SK-N-SH (cell line): ENCODE data around the gene MED15. TPM values are rescaled to one million over a fixed set of nuclear protein-coding genes. Genes with fewer than 3 reads are reported as not detected.

ENCODE experiments used
- CTCF ChIA-PET: fragments of 300-600, 350-600 bp; formaldehyde crosslinking; extraction: SDS; loops from one replicate; lab custom pipeline; 2021; lab: Yijun Ruan, JAX
- POLR2A ChIA-PET: fragments of 350-600 bp; sonication (Branson Sonifier 250); formaldehyde crosslinking; extraction: SDS; loops from one replicate; lab custom pipeline; 2020; ENCODE audit warnings: antibody characterized with exemption, inconsistent platforms; lab: Yijun Ruan, JAX
- DNase-seq: peaks from one replicate; pipeline ENCODE4 v3.0.0; 2012
- H2AFZ ChIP-seq: fragments of 200-600 bp; sonication (generic); 2 replicates; pipeline ENCODE4 v1.8.1; 2016; ENCODE audit warnings: antibody characterized with exemption, mild to moderate bottlenecking, low read depth
- H3F3A ChIP-seq: fragments of 200-600 bp; sonication (generic); replicated peaks from 2 replicates; pipeline ENCODE3; 2016; ENCODE audit warnings: antibody characterized with exemption, mild to moderate bottlenecking; ENCODE audit not compliant: insufficient read depth
- H3K27ac ChIP-seq, 2 experiments: fragments of 200-500 bp in 1 of 2; fragments of 200-600 bp in 1 of 2; sonication (Bioruptor generic) in 1 of 2; sonication (generic), shearing (Covaris generic) in 1 of 2; 2 replicates each; pipeline versions ENCODE4 v1.5.1 to v1.6.1; 2014 to 2016; ENCODE audit warnings: low read depth in 2 of 2, inconsistent platforms in 1 of 2, low read length in 1 of 2, mild to moderate bottlenecking in 1 of 2, mixed read lengths in 1 of 2
- H3K27me3 ChIP-seq: fragments of 200-600 bp; sonication (generic), shearing (Covaris generic); 2 replicates; pipeline ENCODE4 v1.6.1; 2016; ENCODE audit warnings: mixed run types; ENCODE audit not compliant: insufficient read depth
- H3K36me3 ChIP-seq, 2 experiments: fragments of 200-500 bp in 1 of 2; fragments of 200-600 bp in 1 of 2; sonication (Bioruptor generic) in 1 of 2; sonication (generic) in 1 of 2; replicated peaks in 1 of 2; 2 replicates each; pipeline versions ENCODE3 to v1.5.1; 2014 to 2016; ENCODE audit warnings: low read length in 1 of 2, mild to moderate bottlenecking in 1 of 2; ENCODE audit not compliant: insufficient read depth in 2 of 2, control insufficient read depth in 1 of 2
- H3K4me1 ChIP-seq, 2 experiments: fragments of 200-500 bp in 1 of 2; fragments of 200-600 bp in 1 of 2; sonication (Bioruptor generic) in 1 of 2; sonication (generic), shearing (Covaris generic) in 1 of 2; 2 replicates each; pipeline versions ENCODE4 v1.5.1 to v1.6.1; 2014 to 2016; ENCODE audit warnings: low read depth in 1 of 2, low read length in 1 of 2, mixed run types in 1 of 2; ENCODE audit not compliant: insufficient read depth in 2 of 2, control insufficient read depth in 1 of 2
- H3K4me2 ChIP-seq: fragments of 200-600 bp; sonication (generic), shearing (Covaris generic); 2 replicates; pipeline ENCODE4 v1.6.1; 2017; ENCODE audit warnings: mixed run types
- H3K4me3 ChIP-seq, 2 experiments: fragments of 200-500 bp in 1 of 2; fragments of 200-600 bp in 1 of 2; sonication (Bioruptor generic) in 1 of 2; sonication (generic), shearing (Covaris generic) in 1 of 2; 2 replicates each; pipeline versions ENCODE4 v1.5.1 to v1.8.1; 2014 to 2016; ENCODE audit warnings: low read depth in 2 of 2, inconsistent platforms in 1 of 2, low read length in 1 of 2, mild to moderate bottlenecking in 1 of 2, mixed read lengths in 1 of 2, moderate library complexity in 1 of 2
- H3K79me2 ChIP-seq: fragments of 200-600 bp; sonication (generic); 2 replicates; pipeline ENCODE4 v1.8.1; 2017; ENCODE audit warnings: mild to moderate bottlenecking; ENCODE audit not compliant: insufficient read depth
- H3K9ac ChIP-seq: fragments of 200-600 bp; sonication (generic); 2 replicates; pipeline ENCODE4 v1.6.1; 2017; ENCODE audit warnings: mixed run types
- H3K9me2 ChIP-seq: fragments of 200-600 bp; sonication (generic); 2 replicates; pipeline ENCODE4 v1.6.1; 2017; ENCODE audit warnings: mixed run types
- H3K9me3 ChIP-seq: fragments of 200-600 bp; sonication (generic); 2 replicates; pipeline ENCODE4 v1.6.1; 2017; ENCODE audit warnings: mixed run types, mild to moderate bottlenecking, moderate library complexity
- H4K20me1 ChIP-seq: fragments of 200-600 bp; sonication (generic); 2 replicates; pipeline ENCODE4 v1.6.1; 2017; ENCODE audit warnings: mild to moderate bottlenecking, mixed run types; ENCODE audit not compliant: insufficient read depth
- CHD2 ChIP-seq: fragments of 150-350 bp; IDR thresholded peaks from 2 replicates; pipeline ENCODE4 v1.6.1; 2018; ENCODE audit warnings: low read length; ENCODE audit not compliant: partially characterized antibody
- EP300 ChIP-seq, 2 experiments: IDR thresholded peaks; 2 replicates each; pipeline versions ENCODE4 v1.4.0 to v1.6.1; 2012; ENCODE audit warnings: borderline replicate concordance in 1 of 2, low read depth in 1 of 2, low read length in 1 of 2
- EZH2phosphoT487 ChIP-seq: fragments of 200-600 bp; sonication (generic); IDR thresholded peaks from 2 replicates; pipeline ENCODE4 v1.6.1; 2017; ENCODE audit warnings: low read depth, mixed run types, mild to moderate bottlenecking, antibody characterized with exemption, moderate library complexity, borderline replicate concordance
- FOXJ3 ChIP-seq: sonication (generic); formaldehyde crosslinking; IDR thresholded peaks from 2 replicates; pipeline ENCODE4 v1.5.1; 2020; ENCODE audit warnings: mild to moderate bottlenecking, missing genetic modification reagents
- FOXM1 ChIP-seq: IDR thresholded peaks from 2 replicates; pipeline ENCODE4 v1.4.0; 2012; ENCODE audit warnings: low read depth, mild to moderate bottlenecking
- NRF1 ChIP-seq: IDR thresholded peaks from 2 replicates; pipeline ENCODE4 v1.6.1; 2012; ENCODE audit warnings: low read depth, mild to moderate bottlenecking, low read length
- POLR2AphosphoS5 ChIP-seq: IDR thresholded peaks from 2 replicates; pipeline ENCODE4 v1.6.1; 2012; ENCODE audit warnings: low read depth, low read length
- RCOR1 ChIP-seq: fragments of 150-350 bp; IDR thresholded peaks from 2 replicates; pipeline ENCODE4 v1.6.1; 2017; ENCODE audit warnings: antibody characterized with exemption, low read length
- RFX5 ChIP-seq: IDR thresholded peaks from 2 replicates; pipeline ENCODE4 v1.6.1; 2012; ENCODE audit warnings: mild to moderate bottlenecking, improper control_type of control experiment, low read length
- RXRA ChIP-seq: IDR thresholded peaks from 2 replicates; pipeline ENCODE4 v1.4.0; 2012; ENCODE audit warnings: low read depth, mild to moderate bottlenecking, borderline replicate concordance
- SIN3A ChIP-seq: IDR thresholded peaks from 2 replicates; pipeline ENCODE4 v1.6.1; 2012; ENCODE audit warnings: low read depth, mild to moderate bottlenecking, low read length, moderate library complexity, borderline replicate concordance
- SMC3 ChIP-seq: IDR thresholded peaks from 2 replicates; pipeline ENCODE4 v1.6.1; 2012; ENCODE audit warnings: low read depth, low read length, improper control_type of control experiment
- TCF12 ChIP-seq: IDR thresholded peaks from 2 replicates; pipeline ENCODE4 v1.4.0; 2012
- TEAD4 ChIP-seq: IDR thresholded peaks from 2 replicates; pipeline ENCODE4 v1.4.0; 2012; ENCODE audit warnings: mild to moderate bottlenecking, borderline replicate concordance; ENCODE audit not compliant: insufficient read depth
- YY1 ChIP-seq: IDR thresholded peaks from 2 replicates; pipeline ENCODE4 v1.4.0; 2012; ENCODE audit warnings: low read depth, mild to moderate bottlenecking
- WGBS: methylation state at CpG from one replicate; pipeline ENCODE4 v1.1.6; 2017; ENCODE audit warnings: low lambda C conversion rate; 5-methylcytosine and 5-hydroxymethylcytosine counted together
- polyA plus RNA-seq, 3 experiments: library from polyadenylated mRNA; depleted of rRNA; stranded (reverse); fragments of >200 nt; gene quantifications; 2 replicates each; pipeline ENCODE4 v1.2.3, GENCODE V29; 2012
- TF ChIP-seq, protein P1 (sequence below): IDR thresholded peaks from 2 replicates; pipeline ENCODE4 v1.4.0; 2012; ENCODE audit warnings: low read depth, borderline replicate concordance
- TF ChIP-seq, protein P2 (sequence below): IDR thresholded peaks from 2 replicates; pipeline ENCODE4; 2012
- TF ChIP-seq, protein P3 (sequence below): IDR thresholded peaks from 2 replicates; pipeline ENCODE4 v1.4.0; 2012; ENCODE audit warnings: low read depth
- TF ChIP-seq, protein P4 (sequence below): fragments of 150-350 bp; IDR thresholded peaks from 2 replicates; pipeline ENCODE4 v1.6.1; 2016; ENCODE audit warnings: mild to moderate bottlenecking, low read depth, low read length

Gene MED15
- polyA plus RNA-seq, 1 of the 3 experiments (the other 2 are of a cell fraction), result 45.1 TPM

DNA sequence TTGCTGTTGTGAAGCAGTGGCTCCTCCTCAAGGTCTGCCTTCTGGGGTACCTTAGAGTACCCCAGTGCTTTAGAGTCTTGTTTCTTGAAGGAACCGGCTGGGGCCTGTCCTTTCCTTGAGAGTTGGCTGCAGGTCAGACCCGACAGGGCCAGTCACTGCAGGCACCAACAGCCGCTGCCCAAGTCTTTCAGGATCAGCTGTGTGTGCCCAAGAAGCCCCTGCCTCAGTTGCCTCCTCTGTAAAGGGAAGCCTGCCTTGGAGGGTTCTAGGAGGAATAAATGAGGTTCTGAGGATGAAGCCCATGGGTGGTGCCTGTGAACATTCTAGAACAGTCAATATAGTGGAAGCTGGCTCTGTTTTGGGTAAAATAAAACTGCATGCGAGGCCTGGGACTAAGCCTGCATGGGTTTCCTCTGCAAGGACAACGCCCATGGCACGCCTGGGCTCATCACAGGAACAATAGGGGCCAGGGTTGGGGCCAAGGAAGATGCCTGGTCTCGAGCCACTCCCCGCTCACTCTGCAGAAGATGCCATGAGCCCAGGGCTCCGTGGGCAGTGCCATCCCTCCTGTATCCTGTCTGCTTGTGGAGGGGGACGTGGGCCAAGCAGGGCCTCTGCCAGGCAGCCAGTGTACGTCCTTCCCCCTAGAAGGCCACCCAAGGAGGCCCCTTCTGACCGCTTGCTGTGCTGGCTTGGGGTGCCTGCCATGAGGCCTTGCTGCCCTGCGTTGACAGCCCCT is 81.6 kb downstream of the MED15 start (continued):
- TF ChIP-seq FOXJ3 (CRISPR knock-in tag) (no peak), POLR2AphosphoS5 (no peak), SMC3 (no peak), RXRA (no peak), TEAD4 (no peak), YY1 (no peak), SIN3A (no peak)
- TF ChIP-seq, protein P1, sequence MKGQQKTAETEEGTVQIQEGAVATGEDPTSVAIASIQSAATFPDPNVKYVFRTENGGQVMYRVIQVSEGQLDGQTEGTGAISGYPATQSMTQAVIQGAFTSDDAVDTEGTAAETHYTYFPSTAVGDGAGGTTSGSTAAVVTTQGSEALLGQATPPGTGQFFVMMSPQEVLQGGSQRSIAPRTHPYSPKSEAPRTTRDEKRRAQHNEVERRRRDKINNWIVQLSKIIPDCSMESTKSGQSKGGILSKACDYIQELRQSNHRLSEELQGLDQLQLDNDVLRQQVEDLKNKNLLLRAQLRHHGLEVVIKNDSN, result no peak

DNA sequence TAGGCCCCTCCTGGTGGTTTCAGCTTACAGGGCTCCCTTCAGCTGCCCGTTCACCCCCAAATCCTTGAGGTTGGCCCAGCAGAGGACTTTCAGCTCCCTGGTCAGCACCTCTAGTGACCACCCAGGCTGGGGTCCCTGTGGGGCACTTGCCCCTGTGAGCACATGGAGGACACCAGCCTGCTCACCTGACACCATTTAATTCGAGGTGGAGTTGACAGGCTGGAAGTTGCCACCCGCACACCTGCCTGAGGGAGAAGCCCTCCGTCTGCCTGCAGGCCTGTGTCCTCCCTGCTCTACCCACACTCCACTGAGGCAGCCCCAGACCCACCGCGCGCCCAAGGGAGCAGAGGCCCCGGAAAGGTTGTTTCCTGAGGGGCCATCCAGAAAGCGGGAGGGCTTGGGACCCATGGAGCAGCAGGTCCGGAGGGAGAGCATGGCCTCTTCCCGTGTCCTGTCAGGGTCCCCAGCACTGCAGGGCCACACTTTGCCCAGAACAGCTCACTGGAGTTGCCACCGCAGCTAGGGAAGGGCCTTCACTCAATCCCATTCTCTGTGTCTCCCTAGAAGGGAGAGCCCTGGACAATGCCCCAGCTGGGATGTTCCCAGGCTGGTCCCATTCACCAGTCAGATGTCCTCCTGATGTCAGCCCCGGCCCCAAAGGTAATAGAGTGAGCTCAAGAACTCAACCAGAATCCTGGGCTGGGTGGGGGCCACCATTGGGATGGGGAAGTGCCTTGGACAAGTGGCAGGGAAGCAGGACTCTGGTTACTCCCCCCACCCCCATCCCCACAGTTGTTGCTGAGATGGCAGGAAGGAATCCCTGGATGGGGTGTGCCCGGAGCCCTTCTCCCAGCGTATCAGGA is 82.4 kb downstream of the MED15 start:
- H2AFZ ChIP-seq, result no peak overlapping the region
- no peaks in the 10 kb centered on the region for H3K9me2 ChIP-seq
- peaks cover 0 to 24% of the 10 kb centered on the region in 2 experiments; a peak in 1 of 4 replicates for H3K4me1 ChIP-seq
- H3K79me2 ChIP-seq, result no peaks in the 10 kb centered on the region
- no peaks in the 10 kb centered on the region for H3K27me3 ChIP-seq
- TF ChIP-seq EZH2phosphoT487 (no peak), TCF12 (no peak)
- ChIA-PET CTCF (interaction anchor here (1.4 to 2.0 kb wide), 2 partner anchors 13 to 25 kb away, joined by 5 to 12 read pairs; no protein-coding TSS in a partner anchor), POLR2A (no interaction called here)
- H4K20me1 ChIP-seq, result peaks cover 4% of the 10 kb centered on the region; the same call in 1 of the 2 replicates
- no peak overlapping the region for H3K27ac ChIP-seq
- 83% methylated on average over 2 of the region's 15 CpGs for WGBS
- no peaks in the 10 kb centered on the region for H3K9me3 ChIP-seq
- H3K9ac ChIP-seq, result no peak overlapping the region
- no peak overlapping the region for H3K4me2 ChIP-seq
- H3K36me3 ChIP-seq, result peaks cover 0 to 32% of the 10 kb centered on the region in 2 experiments
- H3F3A ChIP-seq, result no peaks in the 10 kb centered on the region
- no peak overlapping the region for H3K4me3 ChIP-seq
- no peak for DNase-seq

DNA sequence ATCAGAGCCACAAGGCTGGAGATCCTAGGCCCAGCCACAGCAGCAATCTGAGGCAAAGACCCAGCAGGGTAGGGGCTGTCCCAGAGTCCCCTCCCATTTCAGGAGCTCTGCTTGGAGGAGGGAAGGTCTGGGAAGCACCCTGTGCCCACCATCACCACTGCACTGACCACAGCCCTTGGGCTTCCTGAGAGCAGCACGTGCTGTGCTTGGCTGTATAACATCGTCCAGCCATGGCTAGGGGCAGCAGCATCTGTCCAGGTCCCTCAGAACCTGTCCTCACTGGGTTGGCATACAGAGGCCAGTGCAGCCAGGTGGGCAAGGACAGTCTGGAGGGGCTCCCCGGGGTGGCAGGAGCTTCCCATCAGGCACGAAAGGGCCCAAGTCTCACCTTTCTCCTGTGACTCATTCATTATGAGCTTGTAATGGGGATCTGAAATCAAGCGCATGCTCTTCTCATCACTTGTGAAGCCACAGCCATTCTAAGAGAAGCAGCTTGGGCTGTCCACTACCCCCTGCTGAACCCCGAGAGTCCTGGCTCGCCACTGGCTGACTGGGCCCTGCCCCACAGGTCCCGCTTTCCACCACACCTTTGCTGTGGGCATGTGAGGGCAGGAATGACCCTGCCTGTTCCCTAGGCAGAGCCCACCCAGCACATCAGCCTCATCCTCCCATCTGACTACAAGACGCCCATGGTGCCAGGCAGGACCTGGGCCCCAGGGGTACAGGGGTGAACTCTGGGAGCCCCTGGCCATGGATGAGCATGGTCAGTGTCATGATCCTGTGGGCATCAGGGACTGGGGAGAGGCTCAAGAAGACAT is 83.3 kb downstream of the MED15 start:
- ChIA-PET POLR2A (no interaction called here), CTCF (interaction anchor here (1.4 to 2.0 kb wide), 2 partner anchors 12 to 26 kb away, joined by 5 to 12 read pairs; no protein-coding TSS in a partner anchor)
- Histone ChIP-seq H3K79me2 (no peaks in the 10 kb centered on the region), H3K4me3 (no peak overlapping the region), H3F3A (no peaks in the 10 kb centered on the region), H3K27ac (no peak overlapping the region), H3K9me3 (no peaks in the 10 kb centered on the region), H2AFZ (no peak overlapping the region), H3K36me3 (peaks cover 0 to 23% of the 10 kb centered on the region in 2 experiments), H3K27me3 (no peaks in the 10 kb centered on the region), H3K9me2 (no peaks in the 10 kb centered on the region), H3K4me1 (peaks cover 0 to 16% of the 10 kb centered on the region in 2 experiments; a peak in 1 of 4 replicates), H3K9ac (no peak overlapping the region), H4K20me1 (peaks cover 4% of the 10 kb centered on the region; the same call in 1 of the 2 replicates), H3K4me2 (no peak overlapping the region)
- WGBS, result 80% methylated on average over 5 of the region's 9 CpGs
- no peak for DNase-seq
- no peak for TF ChIP-seq FOXJ3 (CRISPR knock-in tag)
- TF ChIP-seq, protein P2, sequence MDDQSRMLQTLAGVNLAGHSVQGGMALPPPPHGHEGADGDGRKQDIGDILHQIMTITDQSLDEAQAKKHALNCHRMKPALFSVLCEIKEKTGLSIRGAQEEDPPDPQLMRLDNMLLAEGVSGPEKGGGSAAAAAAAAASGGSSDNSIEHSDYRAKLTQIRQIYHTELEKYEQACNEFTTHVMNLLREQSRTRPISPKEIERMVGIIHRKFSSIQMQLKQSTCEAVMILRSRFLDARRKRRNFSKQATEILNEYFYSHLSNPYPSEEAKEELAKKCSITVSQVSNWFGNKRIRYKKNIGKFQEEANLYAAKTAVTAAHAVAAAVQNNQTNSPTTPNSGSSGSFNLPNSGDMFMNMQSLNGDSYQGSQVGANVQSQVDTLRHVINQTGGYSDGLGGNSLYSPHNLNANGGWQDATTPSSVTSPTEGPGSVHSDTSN, result no peak
- TF ChIP-seq SIN3A, result no peak
- TF ChIP-seq NRF1, result no peak
- no peak for TF ChIP-seq FOXM1
- TF ChIP-seq, protein P3, sequence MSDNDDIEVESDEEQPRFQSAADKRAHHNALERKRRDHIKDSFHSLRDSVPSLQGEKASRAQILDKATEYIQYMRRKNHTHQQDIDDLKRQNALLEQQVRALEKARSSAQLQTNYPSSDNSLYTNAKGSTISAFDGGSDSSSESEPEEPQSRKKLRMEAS, result no peak
- TF ChIP-seq RFX5, result no peak
- no peak for TF ChIP-seq EP300 (IDR thresholded peaks at IDR 0.05; ENCODE audit: borderline replicate concordance in 1 of 2, low read depth in 1 of 2, low read length in 1 of 2)
- no peak for TF ChIP-seq POLR2AphosphoS5
- TF ChIP-seq RXRA, result no peak
- TF ChIP-seq RCOR1, result no peak
- no peak for TF ChIP-seq CHD2
- TF ChIP-seq, protein P4, sequence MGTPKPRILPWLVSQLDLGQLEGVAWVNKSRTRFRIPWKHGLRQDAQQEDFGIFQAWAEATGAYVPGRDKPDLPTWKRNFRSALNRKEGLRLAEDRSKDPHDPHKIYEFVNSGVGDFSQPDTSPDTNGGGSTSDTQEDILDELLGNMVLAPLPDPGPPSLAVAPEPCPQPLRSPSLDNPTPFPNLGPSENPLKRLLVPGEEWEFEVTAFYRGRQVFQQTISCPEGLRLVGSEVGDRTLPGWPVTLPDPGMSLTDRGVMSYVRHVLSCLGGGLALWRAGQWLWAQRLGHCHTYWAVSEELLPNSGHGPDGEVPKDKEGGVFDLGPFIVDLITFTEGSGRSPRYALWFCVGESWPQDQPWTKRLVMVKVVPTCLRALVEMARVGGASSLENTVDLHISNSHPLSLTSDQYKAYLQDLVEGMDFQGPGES, result no peak
